ENCODE results near the gene INPP5A.

INPP5A gene

GRCh38 chr10:132616170-132616995 is 78.8 kb downstream of the INPP5A start:
- DNase-seq, result no peak

- no peak for DNase-seq
Observed at GRCh38 chr10:132616996-132617736, 79.6 kb downstream of the INPP5A start.

GRCh38 chr10:132617737-132618052 is 80.1 kb downstream of the INPP5A start:
- DNase-seq, result no peak

GRCh38 chr10:132618158-132618919 is 80.8 kb downstream of the INPP5A start:
- no peak for DNase-seq

GRCh38 chr10:132619927-132620326 is 82.3 kb downstream of the INPP5A start:
- DNase-seq, result no peak

GRCh38 chr10:132624061-132624846 is 86.7 kb downstream of the INPP5A start:
- DNase-seq, result no peak

- no peak for DNase-seq
Observed at GRCh38 chr10:132624847-132625471, 87.4 kb downstream of the INPP5A start.

GRCh38 chr10:132626019-132626760 is 88.6 kb downstream of the INPP5A start:
- no peak for DNase-seq

- no peak for DNase-seq
Observed at GRCh38 chr10:132626761-132627665, 89.4 kb downstream of the INPP5A start.

GRCh38 chr10:132627666-132628531 is 90.3 kb downstream of the INPP5A start:
- DNase-seq, result no peak

GRCh38 chr10:132628966-132629900 is 91.6 kb downstream of the INPP5A start:
- no peak for DNase-seq

GRCh38 chr10:132630156-132630555 is 92.6 kb downstream of the INPP5A start:
- DNase-seq, result no peak

- DNase-seq, result no peak
Observed at GRCh38 chr10:132630666-132631337, 93.2 kb downstream of the INPP5A start.

GRCh38 chr10:132631338-132631735 is 93.8 kb downstream of the INPP5A start:
- DNase-seq, result no peak

- DNase-seq, result no peak
Observed at GRCh38 chr10:132632091-132632561, 94.5 kb downstream of the INPP5A start.

- no peak for DNase-seq
Observed at GRCh38 chr10:132632851-132633684, 95.5 kb downstream of the INPP5A start.

Data from NCI-H2029 (cell line).